ENCODE data around the gene ADK.

GRCh38 chr10:74582566-74582965, 431.5 kb downstream of the ADK start:
- TF ChIP-seq POLR2A (IDR thresholded peaks at IDR 0.05): no peak
- no peak for TF ChIP-seq CTCF (IDR thresholded peaks at IDR 0.05)

Data from thyroid gland (tissue), 4 donors.